Fibroblast of skin of right biceps (primary cell): ENCODE data around the gene BMS1.
"Not testable (repeated sequence)": the region's sequence is repeated elsewhere in the genome, so short reads cannot be mapped to it uniquely, and the experiment has no call there.

Experiments
- DNase-seq: peaks from one replicate; pipeline ENCODE4 v3.0.0-alpha.2; 2013

BMS1 gene

GRCh38 chr10:42866115-42866995 lies 83.8 kb downstream of the BMS1 start:
- DNase-seq: peak; percentile 47

- no peak for DNase-seq
Measured at GRCh38 chr10:42867571-42867970, 85.0 kb downstream of the BMS1 start.

- DNase-seq: no peak
Measured at GRCh38 chr10:42868530-42868929, 85.9 kb downstream of the BMS1 start.

GRCh38 chr10:42869977-42870350 lies 87.4 kb downstream of the BMS1 start:
- DNase-seq: no peak

GRCh38 chr10:42871138-42871641 lies 88.6 kb downstream of the BMS1 start:
- DNase-seq: not testable (repeated sequence)

GRCh38 chr10:42871823-42872222 lies 89.2 kb downstream of the BMS1 start:
- no peak for DNase-seq

- no peak for DNase-seq
Measured at GRCh38 chr10:42872865-42873435, 90.4 kb downstream of the BMS1 start.

- DNase-seq: no peak
Measured at GRCh38 chr10:42874713-42875387, 92.3 kb downstream of the BMS1 start.

GRCh38 chr10:42875388-42875755 lies 92.8 kb downstream of the BMS1 start:
- DNase-seq: no peak

- peak; percentile 20 for DNase-seq
Measured at GRCh38 chr10:42875798-42876341, 93.3 kb downstream of the BMS1 start.

GRCh38 chr10:42876476-42876875 lies 93.9 kb downstream of the BMS1 start:
- no peak for DNase-seq

GRCh38 chr10:42876945-42877344 lies 94.3 kb downstream of the BMS1 start:
- DNase-seq: no peak

GRCh38 chr10:42877496-42878030 lies 95.0 kb downstream of the BMS1 start:
- no peak for DNase-seq

- DNase-seq: no peak
Measured at GRCh38 chr10:42878134-42878820, 95.7 kb downstream of the BMS1 start.

- DNase-seq: no peak
Measured at GRCh38 chr10:42878821-42879195, 96.2 kb downstream of the BMS1 start.

GRCh38 chr10:42879380-42880254 lies 97.0 kb downstream of the BMS1 start:
- DNase-seq: no peak

- no peak for DNase-seq
Measured at GRCh38 chr10:42880255-42880620, 97.6 kb downstream of the BMS1 start.

- DNase-seq: no peak
Measured at GRCh38 chr10:42882597-42882996, 100.0 kb downstream of the BMS1 start.
